ENCODE results near the gene CHD5.

CHD5 gene

GRCh38 chr1:6053206-6053546 lies 126.9 kb downstream of the CHD5 start:
- no peak for TF ChIP-seq CTCF (IDR thresholded peaks at IDR 0.05; ENCODE audit: low read depth, low read length)
- in situ Hi-C loops (cut with HindIII; ENCODE audit: low sequenced_read_pairs) = no loop called here
- no peak for DNase-seq (ENCODE audit: low read depth, low spot score)
- H3K4me3 ChIP-seq (ENCODE audit: low read depth, low read length) = no peak overlapping the region

GRCh38 chr1:6052543-6053205 lies 127.4 kb downstream of the CHD5 start:
- in situ Hi-C loops (cut with HindIII; ENCODE audit: low sequenced_read_pairs) = no loop called here
- peak; percentile 48 for TF ChIP-seq CTCF (IDR thresholded peaks at IDR 0.05; ENCODE audit: low read depth, low read length)
- H3K4me3 ChIP-seq (ENCODE audit: low read depth, low read length) = no peak overlapping the region
- peak; percentile 74 for DNase-seq (ENCODE audit: low read depth, low spot score)

Data from astrocyte of the spinal cord (primary cell).